ENCODE results near the gene CASP1. TPM values are rescaled to one million over a fixed set of nuclear protein-coding genes. Genes with fewer than 3 reads are reported as not detected.
A peak's percentile ranks its signal among the peaks of the same experiment; 100 is the strongest.
"Not testable (repeated sequence)": the region's sequence is repeated elsewhere in the genome, so short reads cannot be mapped to it uniquely, and the experiment has no call there.

Gene CASP1
- total RNA-seq, 1 donor from 2014 or later: 10.8 TPM

DNA sequence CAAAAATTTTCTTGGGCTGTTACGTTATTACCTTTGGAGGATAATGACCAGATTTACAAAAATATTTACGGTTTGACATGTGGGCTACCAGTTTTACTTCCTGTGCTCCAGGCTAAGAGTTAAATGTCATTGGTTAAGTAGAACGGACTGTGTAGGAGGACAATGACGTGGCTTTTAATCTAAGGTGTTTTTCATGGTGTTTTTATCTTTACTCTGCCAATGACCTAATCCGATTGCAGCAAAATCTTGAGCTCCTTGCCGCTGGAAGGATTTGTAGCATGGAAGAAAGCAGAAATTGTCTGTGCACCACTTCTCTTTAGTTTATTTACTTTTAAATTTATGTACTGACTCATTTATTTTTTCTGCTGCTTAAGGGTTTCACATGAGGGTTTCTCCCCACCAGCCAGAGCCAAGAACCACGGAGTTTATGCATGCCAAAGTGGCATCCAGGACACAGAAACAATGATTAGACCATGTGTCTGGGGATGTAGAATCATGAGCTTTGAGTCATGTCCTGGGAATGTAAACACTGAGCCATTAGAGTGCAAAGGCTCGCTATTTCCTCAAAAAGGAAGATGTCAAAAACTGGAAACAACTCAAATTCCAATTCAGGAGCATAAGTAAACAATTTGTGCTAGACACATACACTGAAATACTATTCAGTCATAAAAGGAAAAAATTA, 12.1 kb upstream of the CASP1 start:
- FAIRE-seq (no peak), DNase-seq (ENCODE audit: low read depth) (peak; percentile 92)
- H3K4me3 ChIP-seq (ENCODE audit: low read depth, low read length): no peak overlapping the region
- H3K36me3 ChIP-seq (ENCODE audit: control insufficient read depth, insufficient read depth, low read length): no peaks in the 10 kb centered on the region
- no peaks in the 10 kb centered on the region for H3K27me3 ChIP-seq (ENCODE audit: control insufficient read depth, insufficient read depth, low read length)
- TF ChIP-seq, protein P1, sequence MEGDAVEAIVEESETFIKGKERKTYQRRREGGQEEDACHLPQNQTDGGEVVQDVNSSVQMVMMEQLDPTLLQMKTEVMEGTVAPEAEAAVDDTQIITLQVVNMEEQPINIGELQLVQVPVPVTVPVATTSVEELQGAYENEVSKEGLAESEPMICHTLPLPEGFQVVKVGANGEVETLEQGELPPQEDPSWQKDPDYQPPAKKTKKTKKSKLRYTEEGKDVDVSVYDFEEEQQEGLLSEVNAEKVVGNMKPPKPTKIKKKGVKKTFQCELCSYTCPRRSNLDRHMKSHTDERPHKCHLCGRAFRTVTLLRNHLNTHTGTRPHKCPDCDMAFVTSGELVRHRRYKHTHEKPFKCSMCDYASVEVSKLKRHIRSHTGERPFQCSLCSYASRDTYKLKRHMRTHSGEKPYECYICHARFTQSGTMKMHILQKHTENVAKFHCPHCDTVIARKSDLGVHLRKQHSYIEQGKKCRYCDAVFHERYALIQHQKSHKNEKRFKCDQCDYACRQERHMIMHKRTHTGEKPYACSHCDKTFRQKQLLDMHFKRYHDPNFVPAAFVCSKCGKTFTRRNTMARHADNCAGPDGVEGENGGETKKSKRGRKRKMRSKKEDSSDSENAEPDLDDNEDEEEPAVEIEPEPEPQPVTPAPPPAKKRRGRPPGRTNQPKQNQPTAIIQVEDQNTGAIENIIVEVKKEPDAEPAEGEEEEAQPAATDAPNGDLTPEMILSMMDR (IDR thresholded peaks at IDR 0.05; ENCODE audit: insufficient read depth, low read length, severe bottlenecking): no peak

DNA sequence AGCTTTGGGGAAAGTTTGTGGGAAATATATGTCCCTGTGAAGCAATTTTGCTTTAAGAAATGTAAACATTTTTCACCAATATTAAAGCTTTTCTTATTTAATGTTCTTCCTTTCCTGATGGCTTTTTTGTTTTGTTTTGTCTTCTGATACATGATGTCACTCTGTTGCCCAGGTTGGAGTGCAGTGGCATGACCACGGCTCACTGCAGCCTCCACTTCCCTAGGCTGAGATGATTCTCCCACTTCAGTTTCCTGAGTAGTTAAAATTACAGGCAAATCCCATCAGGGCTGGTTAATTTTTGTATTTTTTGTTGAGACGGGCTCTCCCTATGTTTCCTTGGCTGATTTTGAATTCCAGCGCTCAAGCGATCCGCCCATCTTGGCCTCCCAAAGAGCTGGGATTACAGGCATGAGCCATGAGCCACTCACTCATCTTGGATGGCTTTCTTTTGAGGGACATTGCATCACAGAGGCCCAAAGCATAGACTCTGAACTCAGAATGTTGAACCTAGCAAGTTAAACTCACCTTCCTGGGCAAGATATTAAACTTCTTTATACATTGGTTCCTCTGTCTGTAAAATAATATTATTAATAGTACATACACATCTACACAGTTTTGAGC, 10.8 kb upstream of the CASP1 start:
- no peaks in the 10 kb centered on the region for H3K27me3 ChIP-seq (ENCODE audit: control insufficient read depth, insufficient read depth, low read length)
- DNase-seq (ENCODE audit: low read depth) (no peak), FAIRE-seq (no peak)
- H3K4me3 ChIP-seq (ENCODE audit: low read depth, low read length): no peak overlapping the region
- H3K36me3 ChIP-seq (ENCODE audit: control insufficient read depth, insufficient read depth, low read length): no peaks in the 10 kb centered on the region
- TF ChIP-seq, protein P1 (IDR thresholded peaks at IDR 0.05; ENCODE audit: insufficient read depth, low read length, severe bottlenecking): no peak

DNA sequence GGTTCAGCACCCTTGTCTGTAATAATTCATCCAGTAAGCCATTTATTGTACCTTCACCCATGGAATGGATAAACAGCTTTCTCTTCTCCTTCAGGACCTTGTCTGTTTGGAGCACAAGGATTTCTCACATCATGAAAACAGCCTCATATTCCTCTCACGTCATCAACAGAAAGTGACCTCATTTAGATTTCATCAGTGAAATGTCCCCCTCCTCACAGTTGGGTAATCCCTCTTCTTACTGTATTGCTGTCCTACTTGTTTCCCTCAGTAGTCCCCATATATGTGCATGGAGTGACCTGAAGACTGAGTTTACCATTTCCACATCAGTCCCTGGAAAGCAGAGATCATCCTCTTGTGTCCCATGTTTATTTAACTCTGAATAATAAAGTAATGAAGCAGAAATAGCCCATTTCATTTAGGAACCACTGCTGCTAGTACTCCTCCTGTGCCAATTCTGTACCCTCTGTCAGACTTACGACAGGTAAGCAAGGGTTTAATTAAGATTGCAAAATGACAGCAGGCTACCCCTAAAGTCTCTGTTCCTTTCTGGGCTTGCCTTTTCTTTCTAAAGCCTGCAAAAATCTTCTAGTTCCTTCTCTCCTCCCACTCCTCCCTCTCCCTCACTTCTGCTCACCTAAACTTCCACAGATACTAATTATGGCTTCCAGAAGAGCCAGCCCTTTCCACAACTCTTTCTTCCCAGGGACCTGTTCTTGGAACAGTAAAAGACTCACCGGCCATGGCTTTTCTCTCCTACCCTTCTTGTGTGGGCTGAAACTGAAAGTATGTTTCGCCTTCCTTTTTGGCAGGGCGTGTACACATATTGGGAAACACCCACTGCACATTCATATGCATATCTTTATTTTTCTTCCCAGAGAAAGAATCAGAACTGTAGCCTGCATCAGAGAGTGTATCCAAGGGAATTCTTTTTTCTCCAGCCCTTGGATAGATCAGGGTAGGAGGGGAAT, 9.9 kb upstream of the CASP1 start, which contains the start of gene CARD16:
Gene CARD16, minus strand, starts transcription at position 779 of the 968 bp plus-strand sequence. Its CDS starts 38 bp downstream, at position 741.
- FAIRE-seq (peak; percentile 43), DNase-seq (ENCODE audit: low read depth) (peak; percentile 66)
- peak within 1 kb of the TSS; percentile 7 for H3K4me3 ChIP-seq (ENCODE audit: low read depth, low read length)
- not testable (repeated sequence) for H3K27me3 ChIP-seq (ENCODE audit: control insufficient read depth, insufficient read depth, low read length); H3K36me3 ChIP-seq (ENCODE audit: control insufficient read depth, insufficient read depth, low read length)

DNA sequence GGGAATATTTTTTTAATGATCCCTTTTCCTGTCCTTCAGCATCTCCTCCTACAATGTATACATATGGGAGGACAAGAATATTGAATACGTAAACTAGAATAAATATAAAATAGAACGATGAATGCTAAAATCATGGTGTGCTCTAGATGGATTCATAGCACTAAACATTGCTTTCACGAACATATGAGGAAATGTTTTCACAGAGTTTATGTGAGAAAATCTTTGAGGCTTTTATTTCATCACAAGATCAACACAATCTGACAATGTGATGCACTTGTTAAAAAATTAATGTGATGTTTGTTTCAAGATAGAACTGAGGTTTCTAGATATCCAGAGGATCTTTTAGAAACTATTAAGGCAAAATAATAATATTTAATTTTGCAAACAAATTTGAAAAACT, 7.2 kb upstream of the CASP1 start:
- TF ChIP-seq, protein P1 (IDR thresholded peaks at IDR 0.05; ENCODE audit: insufficient read depth, low read length, severe bottlenecking): no peak
- FAIRE-seq (no peak), DNase-seq (ENCODE audit: low read depth) (no peak)
- H3K36me3 ChIP-seq (ENCODE audit: control insufficient read depth, insufficient read depth, low read length): no peaks in the 10 kb centered on the region
- H3K27me3 ChIP-seq (ENCODE audit: control insufficient read depth, insufficient read depth, low read length): no peaks in the 10 kb centered on the region
- H3K4me3 ChIP-seq (ENCODE audit: low read depth, low read length): no peak overlapping the region

DNA sequence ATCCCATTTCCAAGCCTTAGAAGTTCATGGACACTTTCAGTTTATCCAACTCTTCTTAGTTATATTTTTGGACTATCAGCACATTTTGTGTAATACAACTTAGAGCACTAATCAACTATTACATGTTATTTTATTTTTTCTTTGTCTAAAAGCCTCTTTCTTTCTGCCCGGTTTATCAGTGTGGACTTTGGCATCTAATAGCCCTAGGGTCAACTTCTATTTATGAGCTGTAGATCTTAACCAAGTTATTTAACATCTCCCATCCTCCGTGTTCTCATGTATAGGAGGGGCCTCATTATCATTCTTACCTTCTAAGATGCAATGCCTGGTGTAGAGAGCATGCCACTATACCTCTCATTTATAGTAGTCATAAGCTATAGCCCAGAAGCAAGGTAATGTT, 5.8 kb upstream of the CASP1 start:
- H3K27me3 ChIP-seq (ENCODE audit: control insufficient read depth, insufficient read depth, low read length): no peaks in the 10 kb centered on the region
- FAIRE-seq (no peak), DNase-seq (ENCODE audit: low read depth) (no peak)
- TF ChIP-seq, protein P1 (IDR thresholded peaks at IDR 0.05; ENCODE audit: insufficient read depth, low read length, severe bottlenecking): no peak
- H3K4me3 ChIP-seq (ENCODE audit: low read depth, low read length): no peak overlapping the region
- no peaks in the 10 kb centered on the region for H3K36me3 ChIP-seq (ENCODE audit: control insufficient read depth, insufficient read depth, low read length)

DNA sequence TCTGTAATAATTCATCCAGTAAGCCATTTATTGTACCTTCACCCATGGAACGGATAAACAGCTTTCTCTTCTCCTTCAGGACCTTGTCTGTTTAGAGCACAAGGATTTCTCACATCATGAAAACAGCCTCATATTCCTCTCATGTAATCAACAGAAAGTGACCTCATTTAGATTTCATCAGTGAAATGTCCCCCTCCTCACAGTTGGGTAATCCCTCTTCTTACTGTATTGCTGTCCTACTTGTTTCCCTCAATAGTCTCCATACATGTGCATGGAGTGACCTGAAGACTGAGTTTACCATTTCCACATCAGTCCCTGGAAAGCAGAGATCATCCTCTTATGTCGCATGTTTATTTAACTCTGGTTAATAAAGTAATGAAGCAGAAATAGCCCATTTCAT, 556 bp downstream of the CASP1 start:
- not testable (repeated sequence) for DNase-seq (ENCODE audit: low read depth); FAIRE-seq; H3K36me3 ChIP-seq (ENCODE audit: control insufficient read depth, insufficient read depth, low read length); H3K27me3 ChIP-seq (ENCODE audit: control insufficient read depth, insufficient read depth, low read length)
- peak overlapping the region; percentile 39 for H3K4me3 ChIP-seq (ENCODE audit: low read depth, low read length)
